ENCODE results near the gene PLPP2. TPM values are rescaled to one million over a fixed set of nuclear protein-coding genes. Genes with fewer than 3 reads are reported as not detected.

PLPP2 gene
- total and polyA plus RNA-seq, 9 of the 15 experiments (the other 6 are each of a cell fraction or from before 2014, with no cell fraction given): 0.51 to 4.4 (median 2.2) TPM; not detected in 1

DNA sequence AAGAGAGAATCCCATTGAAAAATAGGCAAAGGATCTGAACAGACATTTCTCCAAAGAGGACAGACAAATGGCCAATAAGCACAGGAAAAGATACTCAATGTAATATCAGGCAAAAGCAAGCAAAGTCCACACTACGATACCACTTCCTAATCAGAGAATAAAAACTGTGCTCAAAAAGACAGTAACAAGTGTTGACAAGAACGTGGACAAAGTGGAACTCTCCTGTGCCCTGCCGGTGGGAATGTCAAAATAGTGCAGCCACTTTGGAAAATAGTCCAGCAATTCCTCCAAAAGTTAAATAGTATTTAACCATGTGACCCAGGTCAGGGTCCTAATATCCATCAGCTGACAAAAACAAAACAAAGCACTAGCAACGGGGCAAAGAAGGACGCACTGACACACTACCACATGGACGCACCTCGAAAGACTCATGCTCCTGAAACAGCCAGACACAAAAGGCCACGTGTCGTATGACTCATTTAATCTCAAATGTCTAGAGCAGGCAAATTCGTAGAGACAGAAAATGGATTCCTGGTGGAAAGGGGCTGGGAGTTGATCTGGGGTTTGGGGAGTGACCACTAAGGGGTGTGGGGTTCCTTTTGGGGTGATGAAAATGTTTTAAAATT lies 48.2 kb upstream of the PLPP2 start (continued):
- TF ChIP-seq, protein P1, sequence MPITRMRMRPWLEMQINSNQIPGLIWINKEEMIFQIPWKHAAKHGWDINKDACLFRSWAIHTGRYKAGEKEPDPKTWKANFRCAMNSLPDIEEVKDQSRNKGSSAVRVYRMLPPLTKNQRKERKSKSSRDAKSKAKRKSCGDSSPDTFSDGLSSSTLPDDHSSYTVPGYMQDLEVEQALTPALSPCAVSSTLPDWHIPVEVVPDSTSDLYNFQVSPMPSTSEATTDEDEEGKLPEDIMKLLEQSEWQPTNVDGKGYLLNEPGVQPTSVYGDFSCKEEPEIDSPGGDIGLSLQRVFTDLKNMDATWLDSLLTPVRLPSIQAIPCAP (CRISPR knock-in tag; IDR thresholded peaks at IDR 0.05; ENCODE audit: borderline replicate concordance): no peak
- TF ChIP-seq TAL1 (IDR thresholded peaks at IDR 0.05): no peak
- no peak for TF ChIP-seq HIVEP1 (CRISPR knock-in tag; IDR thresholded peaks at IDR 0.05)
- TF ChIP-seq, protein P2, sequence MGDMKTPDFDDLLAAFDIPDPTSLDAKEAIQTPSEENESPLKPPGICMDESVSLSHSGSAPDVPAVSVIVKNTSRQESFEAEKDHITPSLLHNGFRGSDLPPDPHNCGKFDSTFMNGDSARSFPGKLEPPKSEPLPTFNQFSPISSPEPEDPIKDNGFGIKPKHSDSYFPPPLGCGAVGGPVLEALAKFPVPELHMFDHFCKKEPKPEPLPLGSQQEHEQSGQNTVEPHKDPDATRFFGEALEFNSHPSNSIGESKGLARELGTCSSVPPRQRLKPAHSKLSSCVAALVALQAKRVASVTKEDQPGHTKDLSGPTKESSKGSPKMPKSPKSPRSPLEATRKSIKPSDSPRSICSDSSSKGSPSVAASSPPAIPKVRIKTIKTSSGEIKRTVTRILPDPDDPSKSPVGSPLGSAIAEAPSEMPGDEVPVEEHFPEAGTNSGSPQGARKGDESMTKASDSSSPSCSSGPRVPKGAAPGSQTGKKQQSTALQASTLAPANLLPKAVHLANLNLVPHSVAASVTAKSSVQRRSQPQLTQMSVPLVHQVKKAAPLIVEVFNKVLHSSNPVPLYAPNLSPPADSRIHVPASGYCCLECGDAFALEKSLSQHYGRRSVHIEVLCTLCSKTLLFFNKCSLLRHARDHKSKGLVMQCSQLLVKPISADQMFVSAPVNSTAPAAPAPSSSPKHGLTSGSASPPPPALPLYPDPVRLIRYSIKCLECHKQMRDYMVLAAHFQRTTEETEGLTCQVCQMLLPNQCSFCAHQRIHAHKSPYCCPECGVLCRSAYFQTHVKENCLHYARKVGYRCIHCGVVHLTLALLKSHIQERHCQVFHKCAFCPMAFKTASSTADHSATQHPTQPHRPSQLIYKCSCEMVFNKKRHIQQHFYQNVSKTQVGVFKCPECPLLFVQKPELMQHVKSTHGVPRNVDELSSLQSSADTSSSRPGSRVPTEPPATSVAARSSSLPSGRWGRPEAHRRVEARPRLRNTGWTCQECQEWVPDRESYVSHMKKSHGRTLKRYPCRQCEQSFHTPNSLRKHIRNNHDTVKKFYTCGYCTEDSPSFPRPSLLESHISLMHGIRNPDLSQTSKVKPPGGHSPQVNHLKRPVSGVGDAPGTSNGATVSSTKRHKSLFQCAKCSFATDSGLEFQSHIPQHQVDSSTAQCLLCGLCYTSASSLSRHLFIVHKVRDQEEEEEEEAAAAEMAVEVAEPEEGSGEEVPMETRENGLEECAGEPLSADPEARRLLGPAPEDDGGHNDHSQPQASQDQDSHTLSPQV (IDR thresholded peaks at IDR 0.05): peak; percentile 88
- no peak for TF ChIP-seq ZC3H8 (IDR thresholded peaks at IDR 0.05)
- TF ChIP-seq, protein P3, sequence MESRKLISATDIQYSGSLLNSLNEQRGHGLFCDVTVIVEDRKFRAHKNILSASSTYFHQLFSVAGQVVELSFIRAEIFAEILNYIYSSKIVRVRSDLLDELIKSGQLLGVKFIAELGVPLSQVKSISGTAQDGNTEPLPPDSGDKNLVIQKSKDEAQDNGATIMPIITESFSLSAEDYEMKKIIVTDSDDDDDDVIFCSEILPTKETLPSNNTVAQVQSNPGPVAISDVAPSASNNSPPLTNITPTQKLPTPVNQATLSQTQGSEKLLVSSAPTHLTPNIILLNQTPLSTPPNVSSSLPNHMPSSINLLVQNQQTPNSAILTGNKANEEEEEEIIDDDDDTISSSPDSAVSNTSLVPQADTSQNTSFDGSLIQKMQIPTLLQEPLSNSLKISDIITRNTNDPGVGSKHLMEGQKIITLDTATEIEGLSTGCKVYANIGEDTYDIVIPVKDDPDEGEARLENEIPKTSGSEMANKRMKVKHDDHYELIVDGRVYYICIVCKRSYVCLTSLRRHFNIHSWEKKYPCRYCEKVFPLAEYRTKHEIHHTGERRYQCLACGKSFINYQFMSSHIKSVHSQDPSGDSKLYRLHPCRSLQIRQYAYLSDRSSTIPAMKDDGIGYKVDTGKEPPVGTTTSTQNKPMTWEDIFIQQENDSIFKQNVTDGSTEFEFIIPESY (CRISPR knock-in tag; IDR thresholded peaks at IDR 0.05): no peak
- TF ChIP-seq SAP30 (IDR thresholded peaks at IDR 0.05; ENCODE audit: borderline replicate concordance, insufficient read depth, low read depth, low read length, poor library complexity, severe bottlenecking): no peak
- TF ChIP-seq KDM5B (IDR thresholded peaks at IDR 0.05; ENCODE audit: insufficient replicate concordance, low read depth, low read length): no peak
- TF ChIP-seq CBX3 (IDR thresholded peaks at IDR 0.05; ENCODE audit: borderline replicate concordance in 1 of 2, low read length in 2 of 2): no peak
- no peak for TF ChIP-seq SIX5 (IDR thresholded peaks at IDR 0.05; ENCODE audit: borderline replicate concordance in 1 of 2, insufficient read depth in 1 of 2, low read depth in 1 of 2, low read length in 2 of 2)
- TF ChIP-seq RB1 (IDR thresholded peaks at IDR 0.05; ENCODE audit: low read depth): no peak
- no peak for TF ChIP-seq ATF1 (CRISPR knock-in tag; IDR thresholded peaks at IDR 0.05)
- TF ChIP-seq ATF1 (tag; IDR thresholded peaks at IDR 0.05): no peak
- TF ChIP-seq CC2D1A (IDR thresholded peaks at IDR 0.05): no peak
- TF ChIP-seq MTF1 (CRISPR knock-in tag; IDR thresholded peaks at IDR 0.05; ENCODE audit: borderline replicate concordance): no peak
- no peak for TF ChIP-seq ADNP (tag; IDR thresholded peaks at IDR 0.05)
- TF ChIP-seq ZNF124 (CRISPR knock-in tag; IDR thresholded peaks at IDR 0.05): no peak
- no peak for TF ChIP-seq ZNF184 (CRISPR knock-in tag; IDR thresholded peaks at IDR 0.05)
- TF ChIP-seq NCOA4 (IDR thresholded peaks at IDR 0.05; ENCODE audit: partially characterized antibody): no peak
- TF ChIP-seq ZBED1 (IDR thresholded peaks at IDR 0.05): no peak

All from K562 (cell line).